GM21723 (cell line): Measurements from ENCODE around the gene PITX3.
"Not testable (repeated sequence)": the region's sequence is repeated elsewhere in the genome, so short reads cannot be mapped to it uniquely, and the experiment has no call there.

Experiments
- ATAC-seq: cut with Tn5 transposase; IDR thresholded peaks from one replicate; pipeline ENCODE4 v1.9.1; 2021; ENCODE audit warnings: mild to moderate bottlenecking, moderate library complexity; ENCODE audit not compliant: unreplicated experiment

The PITX3 gene

GRCh38 chr10:102261196-102261595 is 19.9 kb upstream of the PITX3 start:
- no peak for ATAC-seq

GRCh38 chr10:102255404-102255803 is 14.1 kb upstream of the PITX3 start:
- ATAC-seq: no peak

- ATAC-seq: no peak
These were observed 13.1 kb upstream of the PITX3 start for GRCh38 chr10:102254426-102254825.

GRCh38 chr10:102252508-102252907 is 11.2 kb upstream of the PITX3 start:
- not testable (repeated sequence) for ATAC-seq

DNA sequence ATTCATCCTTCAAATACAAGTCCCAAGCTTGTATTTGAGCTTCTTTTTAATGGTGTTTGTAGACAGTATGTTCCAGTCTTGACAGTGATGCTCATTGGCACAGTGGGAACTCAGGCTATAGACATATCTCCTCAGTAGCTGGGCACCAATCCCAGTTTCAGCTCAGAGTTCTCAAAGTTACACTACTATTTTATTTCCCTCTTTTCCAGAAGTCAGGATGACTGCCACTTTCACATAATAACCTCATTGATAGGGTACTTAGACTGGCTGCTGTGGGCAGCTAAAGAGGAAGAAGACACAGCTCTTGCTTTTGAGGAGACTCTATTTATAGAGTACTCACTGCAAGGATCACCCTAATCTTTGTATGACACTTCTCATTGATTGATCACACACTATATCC is 6.4 kb upstream of the PITX3 start:
- ATAC-seq: no peak

DNA sequence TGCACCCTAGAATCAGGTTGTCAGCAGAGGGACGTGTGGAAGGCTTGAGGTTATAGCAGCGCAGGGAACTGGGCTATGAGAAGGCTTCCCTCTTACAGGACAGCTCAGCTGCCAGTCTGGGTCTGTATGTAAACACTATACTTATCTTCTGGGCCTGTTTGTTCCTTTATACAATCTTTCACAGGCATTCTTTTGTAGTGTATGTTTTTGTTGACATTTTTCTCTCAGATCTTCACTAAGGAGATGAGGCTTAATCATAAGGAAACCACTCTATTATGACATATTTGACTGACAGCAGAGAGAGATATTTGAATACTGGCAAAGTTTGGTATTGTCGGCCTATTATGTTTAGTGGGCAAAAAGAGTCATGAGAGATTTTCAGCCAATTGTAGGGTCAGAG is 4.9 kb upstream of the PITX3 start:
- ATAC-seq: no peak

DNA sequence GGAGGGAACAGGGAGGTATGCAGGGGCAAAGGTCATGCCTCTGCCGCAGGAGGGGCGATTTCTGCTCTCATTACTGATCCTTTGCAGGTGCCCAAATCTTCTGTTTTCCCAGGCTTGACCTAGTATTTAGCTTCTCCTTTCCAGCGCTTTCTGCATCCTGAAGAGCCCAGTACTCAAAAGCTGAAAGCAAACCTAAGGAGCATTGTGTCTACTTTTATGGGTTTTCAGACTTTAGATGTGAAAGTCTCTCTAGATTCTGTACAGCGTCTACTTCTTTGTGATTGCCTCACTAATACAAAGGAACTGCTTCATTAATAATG is 4.6 kb upstream of the PITX3 start:
- peak; percentile 0 for ATAC-seq

DNA sequence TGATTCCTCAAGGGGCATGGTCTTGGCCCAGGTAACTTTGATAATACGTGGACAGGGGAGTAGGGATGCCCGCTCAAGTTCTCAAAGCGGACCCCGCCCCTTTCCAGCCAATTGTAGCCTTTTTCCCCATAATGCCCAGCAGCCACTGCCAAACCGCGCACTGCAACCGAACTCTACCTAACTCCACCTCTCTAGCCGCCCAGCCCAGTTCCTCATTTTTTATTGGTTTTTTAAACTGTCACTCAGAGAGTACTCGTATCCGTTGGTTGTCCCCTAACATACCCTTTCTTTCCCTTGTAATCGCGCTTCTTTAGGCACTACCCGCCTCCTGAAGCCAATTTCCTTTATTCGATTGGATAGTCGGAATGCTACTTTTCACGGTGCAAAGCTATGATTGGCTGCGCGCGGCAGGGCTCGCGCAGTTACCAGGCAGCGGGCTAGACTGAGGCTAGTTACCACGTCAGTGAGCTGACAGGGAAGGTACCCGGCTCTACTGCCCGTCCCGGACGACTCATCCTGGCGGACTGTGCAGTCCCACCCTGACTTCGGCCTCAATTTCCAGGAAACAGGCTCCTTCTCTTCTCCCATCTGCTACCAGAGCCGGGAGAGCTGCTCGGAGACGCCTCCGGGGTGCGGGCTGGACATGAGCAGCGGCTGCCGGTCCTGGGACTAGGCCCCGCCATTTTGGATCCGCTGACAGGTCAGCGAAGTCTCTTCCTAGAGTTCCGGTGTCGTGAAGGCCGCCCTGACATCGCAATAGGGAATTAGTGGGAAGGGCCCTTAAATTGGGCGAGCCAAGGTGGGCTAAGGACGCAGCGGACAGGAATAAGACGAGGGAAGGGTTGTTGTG is 4.0 kb upstream of the PITX3 start, which contains the start of gene GBF1:
Gene GBF1, plus strand, starts transcription at position 451 of the 850 bp plus-strand sequence. CDS start 13,407 bp downstream, outside the sequence.
- ATAC-seq: peak; percentile 88

DNA sequence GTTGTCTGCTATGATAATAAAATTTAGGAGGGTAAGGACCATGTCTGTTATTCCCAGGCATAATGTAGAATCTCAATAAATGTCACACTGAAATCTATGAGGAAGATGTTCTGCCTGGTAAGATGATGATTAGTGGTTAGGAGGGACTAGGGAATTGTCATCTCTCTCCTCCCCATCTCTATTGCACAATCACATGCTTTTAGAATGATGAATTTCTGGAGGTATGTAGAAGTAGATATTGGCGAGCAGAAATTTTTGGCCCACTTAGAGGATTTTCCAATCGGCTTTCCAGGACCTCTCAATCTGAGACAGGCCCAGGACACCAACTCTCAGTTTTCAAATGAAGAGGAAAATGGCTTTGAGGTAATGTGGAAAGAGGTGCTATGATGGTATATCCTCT is 2.0 kb upstream of the PITX3 start:
- ATAC-seq: no peak

- no peak for ATAC-seq
These were observed 790 bp upstream of the PITX3 start for GRCh38 chr10:102242118-102242485.

GRCh38 chr10:102241032-102241443 is 274 bp downstream of the PITX3 start:
- ATAC-seq: no peak

- ATAC-seq: no peak
These were observed 763 bp downstream of the PITX3 start for GRCh38 chr10:102240467-102241031.

DNA sequence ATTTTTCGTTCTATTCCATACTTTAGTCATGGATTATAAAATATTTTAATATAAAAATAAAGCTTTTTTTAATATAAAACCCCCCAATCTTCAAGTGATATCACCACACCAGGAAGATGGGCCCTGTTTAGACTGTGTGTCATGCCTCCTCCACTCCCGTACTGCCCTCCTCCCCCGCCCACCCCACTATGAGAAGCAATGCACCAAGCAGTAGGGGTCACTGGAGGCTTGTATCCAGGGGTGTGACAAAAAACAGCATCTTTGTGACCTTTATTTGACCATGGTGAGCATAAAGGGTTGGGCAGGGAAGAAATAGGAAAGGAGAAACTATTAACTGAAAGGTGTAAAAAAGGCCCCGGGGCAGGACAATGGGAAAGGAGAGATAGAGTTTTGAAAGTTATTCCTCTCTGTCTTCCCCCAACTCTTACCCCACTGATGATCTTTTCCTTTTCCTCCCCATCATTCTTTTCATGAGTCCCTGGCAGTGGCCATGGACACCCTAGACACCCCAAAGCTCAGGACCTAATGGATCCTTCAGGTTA is 3.5 kb downstream of the PITX3 start:
- ATAC-seq: no peak

GRCh38 chr10:102236006-102236405 is 5.3 kb downstream of the PITX3 start:
- no peak for ATAC-seq

- ATAC-seq: no peak
These were observed 5.8 kb downstream of the PITX3 start for GRCh38 chr10:102235598-102235920.

DNA sequence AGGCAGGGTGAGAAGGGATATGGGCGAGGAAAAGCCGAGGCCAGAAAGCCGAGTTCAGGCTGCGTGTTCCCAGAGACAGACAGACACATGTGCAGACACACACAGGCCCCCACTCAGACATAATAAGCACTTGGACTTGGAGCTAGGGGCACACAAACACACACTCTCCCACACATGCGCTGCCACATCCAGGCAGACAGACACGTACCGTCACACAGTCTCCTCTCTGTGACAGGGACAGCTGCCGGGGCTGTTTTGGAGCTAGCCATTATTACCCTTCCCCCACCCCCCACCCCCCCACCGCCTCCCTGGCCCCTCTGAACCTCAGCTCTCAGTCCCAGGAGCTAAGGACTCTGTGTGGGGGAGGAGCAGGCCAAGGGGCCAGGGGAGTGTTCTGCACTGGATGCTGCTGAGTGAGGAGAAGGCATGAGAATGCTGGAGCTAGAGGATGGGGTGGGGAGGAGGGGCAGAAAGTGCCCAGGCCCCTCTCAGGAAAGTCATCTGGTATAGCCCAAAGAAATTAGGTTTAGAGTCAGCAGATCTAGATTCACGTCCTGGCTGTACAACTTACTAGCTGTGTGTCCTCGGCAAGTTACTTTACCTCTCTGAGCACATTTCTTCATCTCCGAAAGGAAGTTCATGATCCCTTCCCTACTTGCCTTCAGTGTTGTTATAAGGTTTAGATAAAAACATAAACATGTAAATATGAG is 6.3 kb downstream of the PITX3 start:
- no peak for ATAC-seq

DNA sequence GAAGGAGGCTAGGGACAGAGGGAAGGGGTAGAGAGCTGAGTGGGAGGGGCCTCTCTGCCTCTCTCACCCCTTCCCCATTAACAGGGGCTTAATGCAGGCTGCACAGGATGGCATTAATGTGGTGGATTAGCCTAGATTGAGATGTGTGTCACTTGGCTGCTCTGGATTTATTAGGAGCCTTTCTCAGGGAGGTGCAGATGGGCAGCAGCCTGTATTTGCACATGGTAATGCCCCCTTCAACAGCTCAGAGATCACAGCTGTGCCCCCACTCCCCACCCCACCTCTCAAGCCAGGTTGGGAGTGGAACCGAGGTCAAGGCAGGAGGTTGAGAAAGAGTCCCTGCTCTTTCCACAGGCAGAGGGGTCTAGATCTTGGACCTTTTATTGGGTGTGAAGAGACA is 7.3 kb downstream of the PITX3 start:
- ATAC-seq: no peak

GRCh38 chr10:102231357-102232318 is 9.7 kb downstream of the PITX3 start:
- ATAC-seq: no peak

DNA sequence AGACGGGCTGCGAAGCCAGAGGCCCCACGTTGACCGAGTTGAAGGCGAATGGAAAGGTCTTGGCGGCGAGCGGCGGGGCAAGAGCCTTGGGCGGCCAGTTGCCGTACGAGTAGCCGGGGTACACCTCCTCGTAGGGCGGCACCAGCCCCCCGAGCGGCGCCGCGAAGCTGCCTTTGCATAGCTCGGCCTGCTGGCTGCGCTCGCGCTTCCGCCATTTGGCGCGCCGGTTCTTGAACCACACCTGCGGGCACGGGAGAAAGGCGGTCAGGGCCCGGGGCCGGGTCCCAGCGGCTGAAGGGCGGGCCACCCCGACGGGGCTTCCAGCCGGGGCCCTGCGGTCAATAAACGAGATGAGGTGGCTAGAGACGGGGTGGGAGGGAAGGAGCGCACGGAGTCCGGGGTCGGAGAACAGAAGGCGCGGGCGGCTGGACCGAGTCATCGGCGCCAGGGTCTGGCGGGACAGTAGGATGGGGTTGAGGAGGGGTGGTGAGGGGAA is 10.4 kb downstream of the PITX3 start:
- ATAC-seq: no peak

DNA sequence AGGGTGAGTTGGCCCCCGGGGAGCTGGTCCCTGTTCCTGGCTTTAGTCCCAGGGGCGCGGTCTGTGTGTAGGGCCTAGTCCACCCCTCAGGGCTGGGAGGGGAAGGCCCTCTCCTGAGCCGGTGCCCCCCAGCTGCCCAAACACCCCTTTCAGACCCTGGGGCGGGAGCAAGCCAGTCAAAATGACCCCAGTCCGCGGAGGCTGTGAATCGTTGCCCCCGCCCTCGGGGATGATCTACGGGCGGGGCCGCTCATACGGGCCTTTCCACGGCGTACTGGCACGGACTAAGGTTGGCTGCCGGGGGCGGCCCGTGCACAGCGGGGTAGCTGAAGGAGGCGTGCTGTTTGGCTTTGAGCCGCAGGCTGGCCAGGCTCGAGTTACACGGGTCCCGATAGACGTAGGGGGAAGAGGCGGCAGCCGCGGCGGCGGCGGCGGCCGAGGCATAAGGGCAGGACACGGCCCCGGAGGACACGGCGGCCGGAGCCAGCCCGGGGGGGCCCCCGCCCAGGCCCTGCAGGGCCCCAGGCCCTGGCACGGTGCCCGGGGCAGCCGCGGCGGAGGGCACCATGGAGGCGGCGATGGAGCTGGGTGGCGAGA is 10.9 kb downstream of the PITX3 start:
- no peak for ATAC-seq
